Skeletal muscle tissue (tissue), 4 donors: ENCODE data around the gene FGF12. TPM values are rescaled to one million over a fixed set of nuclear protein-coding genes. Genes with fewer than 3 reads are reported as not detected.

Experiments used
- H3K27ac ChIP-seq: one replicate; pipeline ENCODE4 v1.7.0; 2013; ENCODE audit warnings: mild to moderate bottlenecking, low read depth, low read length, inconsistent platforms
- H3K27me3 ChIP-seq, 3 donors: one replicate each; pipeline ENCODE4 v1.7.0; 2013; ENCODE audit warnings: low read length in 3 of 3; ENCODE audit not compliant: control insufficient read depth in 3 of 3, insufficient read depth in 3 of 3
- H3K36me3 ChIP-seq, 3 donors: one replicate each; pipeline ENCODE4 v1.7.0; 2013; ENCODE audit warnings: low read length in 3 of 3; ENCODE audit not compliant: control insufficient read depth in 3 of 3, insufficient read depth in 3 of 3
- H3K4me1 ChIP-seq, 3 donors: one replicate each; pipeline ENCODE4 v1.7.0; 2013; ENCODE audit warnings: low read length in 3 of 3, mild to moderate bottlenecking in 3 of 3; ENCODE audit not compliant: control insufficient read depth in 3 of 3, insufficient read depth in 3 of 3
- H3K4me3 ChIP-seq, 3 donors: one replicate each; pipeline ENCODE4 v1.7.0; 2013; ENCODE audit warnings: low read length in 3 of 3
- H3K9ac ChIP-seq, 3 donors: one replicate each; pipeline ENCODE4 v1.7.0; 2013; ENCODE audit warnings: low read length in 3 of 3, mild to moderate bottlenecking in 3 of 3, moderate library complexity in 2 of 3, low read depth in 1 of 3
- H3K9me3 ChIP-seq, 3 donors: one replicate each; pipeline ENCODE4 v1.7.0; 2013; ENCODE audit warnings: low read length in 3 of 3; ENCODE audit not compliant: control insufficient read depth in 3 of 3
- total RNA-seq: library from RNA; depleted of rRNA; stranded (reverse); fragments of >200 nt; gene quantifications from one replicate; pipeline ENCODE4 v1.2.3, GENCODE V29; 2014
- donor health status: Osteomylitis.

Gene FGF12
- total RNA-seq, 1 donor from 2014 or later = 2.1 TPM

GRCh38 chr3:192645437-192645836, 81.9 kb downstream of the FGF12 start:
- no peaks in the 10 kb centered on the region for H3K36me3 ChIP-seq
- no peak overlapping the region for H3K4me3 ChIP-seq
- H3K9me3 ChIP-seq = no peaks in the 10 kb centered on the region
- H3K9ac ChIP-seq = no peak overlapping the region
- no peak overlapping the region for H3K27ac ChIP-seq
- H3K27me3 ChIP-seq = no peaks in the 10 kb centered on the region
- H3K4me1 ChIP-seq = no peaks in the 10 kb centered on the region

- Histone ChIP-seq H3K27me3 (no peaks in the 10 kb centered on the region), H3K36me3 (no peaks in the 10 kb centered on the region), H3K9me3 (no peaks in the 10 kb centered on the region), H3K4me3 (no peak overlapping the region), H3K9ac (no peak overlapping the region), H3K27ac (no peak overlapping the region), H3K4me1 (no peaks in the 10 kb centered on the region)
Measured at GRCh38 chr3:192642651-192643050, 84.7 kb downstream of the FGF12 start.

- no peaks in the 10 kb centered on the region for H3K9me3 ChIP-seq
- H3K27ac ChIP-seq = no peak overlapping the region
- H3K4me1 ChIP-seq = no peaks in the 10 kb centered on the region
- H3K4me3 ChIP-seq = no peak overlapping the region
- H3K9ac ChIP-seq = no peak overlapping the region
- H3K36me3 ChIP-seq = no peaks in the 10 kb centered on the region
- H3K27me3 ChIP-seq = no peaks in the 10 kb centered on the region
Measured at GRCh38 chr3:192641919-192642318, 85.4 kb downstream of the FGF12 start.

GRCh38 chr3:192639987-192640386, 87.4 kb downstream of the FGF12 start:
- Histone ChIP-seq H3K4me3 (no peak overlapping the region), H3K4me1 (no peaks in the 10 kb centered on the region), H3K27me3 (no peaks in the 10 kb centered on the region), H3K9ac (no peak overlapping the region), H3K27ac (no peak overlapping the region), H3K36me3 (no peaks in the 10 kb centered on the region), H3K9me3 (no peaks in the 10 kb centered on the region)

GRCh38 chr3:192637803-192638202, 89.5 kb downstream of the FGF12 start:
- Histone ChIP-seq H3K9me3 (no peaks in the 10 kb centered on the region), H3K36me3 (no peaks in the 10 kb centered on the region), H3K4me1 (no peaks in the 10 kb centered on the region), H3K9ac (no peak overlapping the region), H3K27ac (no peak overlapping the region), H3K27me3 (no peaks in the 10 kb centered on the region), H3K4me3 (no peak overlapping the region)

- Histone ChIP-seq H3K27ac (no peak overlapping the region), H3K36me3 (no peaks in the 10 kb centered on the region), H3K4me1 (no peaks in the 10 kb centered on the region), H3K9me3 (no peaks in the 10 kb centered on the region), H3K27me3 (no peaks in the 10 kb centered on the region), H3K4me3 (no peak overlapping the region), H3K9ac (no peak overlapping the region)
Measured at GRCh38 chr3:192636517-192637444, 90.6 kb downstream of the FGF12 start.

- Histone ChIP-seq H3K4me3 (no peak overlapping the region), H3K9me3 (no peaks in the 10 kb centered on the region), H3K27me3 (no peaks in the 10 kb centered on the region), H3K27ac (no peak overlapping the region), H3K36me3 (no peaks in the 10 kb centered on the region), H3K9ac (no peak overlapping the region), H3K4me1 (no peaks in the 10 kb centered on the region)
Measured at GRCh38 chr3:192629429-192629828, 97.9 kb downstream of the FGF12 start.

- H3K9ac ChIP-seq = no peak overlapping the region
- no peaks in the 10 kb centered on the region for H3K4me1 ChIP-seq
- no peaks in the 10 kb centered on the region for H3K27me3 ChIP-seq
- no peak overlapping the region for H3K4me3 ChIP-seq
- H3K27ac ChIP-seq = no peak overlapping the region
- H3K9me3 ChIP-seq = no peaks in the 10 kb centered on the region
- H3K36me3 ChIP-seq = no peaks in the 10 kb centered on the region
Measured at GRCh38 chr3:192621909-192622308, 105.4 kb downstream of the FGF12 start.

- no peaks in the 10 kb centered on the region for H3K36me3 ChIP-seq
- H3K9ac ChIP-seq = no peak overlapping the region
- H3K9me3 ChIP-seq = no peaks in the 10 kb centered on the region
- H3K27me3 ChIP-seq = no peaks in the 10 kb centered on the region
- H3K4me3 ChIP-seq = no peak overlapping the region
- no peak overlapping the region for H3K27ac ChIP-seq
- no peaks in the 10 kb centered on the region for H3K4me1 ChIP-seq
Measured at GRCh38 chr3:192620275-192620674, 107.1 kb downstream of the FGF12 start.

- Histone ChIP-seq H3K9ac (no peak overlapping the region), H3K9me3 (no peaks in the 10 kb centered on the region), H3K4me1 (no peaks in the 10 kb centered on the region), H3K36me3 (no peaks in the 10 kb centered on the region), H3K27ac (no peak overlapping the region), H3K4me3 (no peak overlapping the region), H3K27me3 (no peaks in the 10 kb centered on the region)
Measured at GRCh38 chr3:192611411-192611810, 115.9 kb downstream of the FGF12 start.
